ENCODE measurements around the gene KRTAP10-11.

Gene KRTAP10-11

DNA sequence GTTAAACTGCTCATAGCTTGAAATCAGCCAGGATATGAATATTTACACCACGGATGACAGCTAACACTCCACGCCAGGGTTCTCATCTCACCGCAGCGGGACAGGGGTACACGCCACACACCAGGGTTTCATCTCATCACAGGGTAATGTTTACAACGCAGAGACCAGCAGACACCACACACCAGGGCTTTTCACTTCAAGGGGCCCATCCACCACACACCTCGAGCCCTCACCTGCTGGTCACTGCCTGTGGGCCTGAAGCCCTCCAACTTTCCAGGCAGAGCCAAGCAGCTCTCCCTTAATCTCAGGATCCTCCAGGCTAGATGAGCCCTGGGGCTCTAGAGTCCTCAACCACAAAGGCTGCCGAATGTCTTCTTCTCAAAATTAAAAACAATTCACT lies 49.4 kb downstream of the KRTAP10-11 start:
- DNase-seq (ENCODE audit: low read depth in 2 of 2) = no peak

DNA sequence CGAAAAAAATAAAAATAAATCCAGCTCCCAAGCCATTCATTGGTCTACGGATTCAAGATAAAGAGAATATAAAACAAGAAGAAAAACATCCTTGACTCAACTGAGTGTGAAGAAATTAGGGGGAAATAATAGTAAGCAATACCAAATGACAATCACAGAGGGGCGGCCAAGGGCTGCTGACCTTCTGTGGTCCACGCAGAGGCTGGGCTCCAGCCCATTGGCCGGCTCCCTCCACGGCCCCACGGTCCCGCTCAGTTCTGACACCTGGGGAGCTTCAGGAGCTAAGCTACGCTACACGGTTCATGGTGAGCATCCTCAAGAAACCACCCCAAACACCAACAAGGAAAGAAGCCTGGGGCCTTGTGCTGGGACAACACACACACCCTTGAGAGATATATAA lies 50.4 kb downstream of the KRTAP10-11 start:
- no peak for DNase-seq (ENCODE audit: low read depth in 2 of 2)
